H1 (cell line): ENCODE measurements around the gene OPN3. TPM values are rescaled to one million over a fixed set of nuclear protein-coding genes. Genes with fewer than 3 reads are reported as not detected.

Source experiments
- ASH2L ChIP-seq: fragments of 200-600, 300-600 bp; sonication (generic); IDR thresholded peaks from one replicate; pipeline ENCODE4 v1.7.1; 2017; ENCODE audit warnings: low read length
- BACH1 ChIP-seq: IDR thresholded peaks from 2 replicates; pipeline ENCODE4 v1.6.1; 2012; ENCODE audit warnings: low read length, improper control_type of control experiment
- CHD2 ChIP-seq: IDR thresholded peaks from 2 replicates; pipeline ENCODE4 v1.6.1; 2012; ENCODE audit warnings: low read length, improper control_type of control experiment
- CHD7 ChIP-seq: fragments of 300-600 bp; sonication (generic); IDR thresholded peaks from 2 replicates; pipeline ENCODE4 v1.7.1; 2012; ENCODE audit warnings: low read length, moderate library complexity, mild to moderate bottlenecking, inconsistent platforms; ENCODE audit not compliant: insufficient replicate concordance
- EP300 ChIP-seq, 2 experiments: IDR thresholded peaks; 1 replicate in 1 of 2; 2 replicates in 1 of 2; pipeline ENCODE4 v1.6.1; 2011 to 2012; ENCODE audit warnings: low read depth in 2 of 2, low read length in 2 of 2, mild to moderate bottlenecking in 2 of 2, borderline replicate concordance in 1 of 2, inconsistent platforms in 1 of 2, moderate library complexity in 1 of 2
- GABPA ChIP-seq: IDR thresholded peaks from 2 replicates; pipeline ENCODE4 v1.6.1; 2011; ENCODE audit warnings: mild to moderate bottlenecking, low read length, moderate library complexity, borderline replicate concordance; ENCODE audit not compliant: insufficient read depth
- GTF2F1 ChIP-seq: IDR thresholded peaks from 2 replicates; pipeline ENCODE4 v1.6.1; 2012; ENCODE audit warnings: low read depth, low read length, improper control_type of control experiment, borderline replicate concordance
- HDAC2 ChIP-seq, 2 experiments: fragments of 300-600 bp in 1 of 2; sonication (generic) in 1 of 2; IDR thresholded peaks; 2 replicates each; pipeline ENCODE4 v1.6.1; 2011 to 2012; ENCODE audit warnings: low read depth in 2 of 2, low read length in 2 of 2, mild to moderate bottlenecking in 2 of 2, moderate library complexity in 2 of 2, borderline replicate concordance in 1 of 2, inconsistent platforms in 1 of 2
- JUN ChIP-seq: IDR thresholded peaks from 2 replicates; pipeline ENCODE4 v1.6.1; 2011; ENCODE audit warnings: low read depth, mild to moderate bottlenecking, improper control_type of control experiment, low read length
- RXRA ChIP-seq: IDR thresholded peaks from 2 replicates; pipeline ENCODE4 v1.6.1; 2011; ENCODE audit warnings: low read depth, mild to moderate bottlenecking, low read length, moderate library complexity; ENCODE audit not compliant: insufficient read depth
- SP4 ChIP-seq: IDR thresholded peaks from 2 replicates; pipeline ENCODE4 v1.6.1; 2012; ENCODE audit warnings: low read length, inconsistent platforms
- TAF1 ChIP-seq: IDR thresholded peaks from 2 replicates; pipeline ENCODE4 v1.6.1; 2011; ENCODE audit warnings: mild to moderate bottlenecking, low read depth, low read length
- polyA plus RNA-seq, 7 experiments: library from polyadenylated mRNA; depleted of rRNA in 3 of 7; stranded (reverse) in 5 of 7; unstranded in 2 of 7; fragments of >200 nt in 5 of 7; fragments of 200-250 nt in 2 of 7; gene quantifications; 1 replicate in 5 of 7; 2 replicates in 1 of 7; 4 replicates in 1 of 7; pipeline versions ENCODE4 v1.2.1 to v1.2.3, GENCODE V29; 2011 to 2013; ENCODE audit warnings: missing spikeins in 2 of 7, mixed read lengths in 2 of 7
- total RNA-seq: library from RNA; stranded (reverse); fragmentation: NEBNext Ultra II Directional; extraction: Animal tissue kit (Norgen Biotek cat#: 25700); gene quantifications from 2 replicates; pipeline ENCODE4 v1.2.1, GENCODE V29; 2021

OPN3 gene
- total and polyA plus RNA-seq, 2 of the 8 experiments (the other 6 are each of a cell fraction or from before 2014, with no cell fraction given): 8.8 to 19.4 TPM

GRCh38 chr1:241639623-241640148 is 483 bp downstream of the OPN3 start (continued):
- no peak for TF ChIP-seq CHD7
- TF ChIP-seq SP4: no peak
- TF ChIP-seq GTF2F1: no peak
- no peak for TF ChIP-seq EP300 (IDR thresholded peaks at IDR 0.05; ENCODE audit: borderline replicate concordance in 1 of 2, low read depth in 2 of 2, low read length in 2 of 2)
- no peak for TF ChIP-seq GABPA
- peak; percentile 86 for TF ChIP-seq ASH2L
- peak in 1 of 2 experiments; percentile 22; a peak in 1 of 4 replicates for TF ChIP-seq HDAC2 (IDR thresholded peaks at IDR 0.05; ENCODE audit: borderline replicate concordance in 1 of 2, low read depth in 2 of 2, low read length in 2 of 2)
- no peak for TF ChIP-seq CHD2
- TF ChIP-seq BACH1: no peak
- no peak for TF ChIP-seq RXRA
- no peak for TF ChIP-seq JUN
- TF ChIP-seq TAF1: no peak
